HCT116 (cell line): ENCODE measurements around the gene DIS3L2.

Source experiments
- CTCF ChIP-seq, 3 experiments: fragments of 200-600 bp in 1 of 3; sonication (generic) in 1 of 3; IDR thresholded peaks in 2 of 3; conservative IDR thresholded peaks in 1 of 3; 2 replicates each; pipeline ENCODE4 v1.5.1; 2012 to 2017; ENCODE audit warnings: low read depth in 2 of 3, low read length in 2 of 3, antibody characterized with exemption in 1 of 3, borderline replicate concordance in 1 of 3, control low read depth in 1 of 3, mild to moderate bottlenecking in 1 of 3, mixed read lengths in 1 of 3, mixed run types in 1 of 3, moderate library complexity in 1 of 3; ENCODE audit not compliant: insufficient read depth in 1 of 3
- EZH2 ChIP-seq: fragments of 200-600 bp; sonication (generic); IDR thresholded peaks from 2 replicates; pipeline ENCODE4 v1.6.1; 2017; ENCODE audit warnings: antibody characterized with exemption, mixed run types
- EZH2phosphoT487 ChIP-seq: fragments of 200-600 bp; IDR thresholded peaks from 2 replicates; pipeline ENCODE4 v1.6.1; 2018; ENCODE audit warnings: antibody characterized with exemption, borderline replicate concordance
- FOSL1 ChIP-seq: IDR thresholded peaks from 2 replicates; pipeline ENCODE4 v1.6.1; 2012; ENCODE audit warnings: low read depth
- POLR2A ChIP-seq: IDR thresholded peaks from 2 replicates; pipeline ENCODE4 v1.7.0; 2011; ENCODE audit warnings: borderline replicate concordance; ENCODE audit not compliant: insufficient read depth, insufficient read length; ENCODE audit errors: extremely low read depth
- POLR2AphosphoS5 ChIP-seq: IDR thresholded peaks from 2 replicates; pipeline ENCODE4 v1.6.1; 2011; ENCODE audit warnings: mild to moderate bottlenecking, low read depth, low read length, moderate library complexity
- RAD21 ChIP-seq: IDR thresholded peaks from 2 replicates; pipeline ENCODE4 v1.6.1; 2012; ENCODE audit warnings: low read depth, mild to moderate bottlenecking
- SRF ChIP-seq: IDR thresholded peaks from 2 replicates; pipeline ENCODE4 v1.6.1; 2012; ENCODE audit warnings: low read depth
- TCF7L2 ChIP-seq: IDR thresholded peaks from 2 replicates; pipeline ENCODE4 v1.7.0; 2011; ENCODE audit warnings: borderline replicate concordance, inconsistent platforms; ENCODE audit not compliant: insufficient read depth, insufficient read length; ENCODE audit errors: extremely low read depth
- ZNF274 ChIP-seq: fragments of 200-500 bp; sonication (Bioruptor generic); IDR thresholded peaks from 2 replicates; pipeline ENCODE4 v1.6.1; 2014; ENCODE audit warnings: mild to moderate bottlenecking, low read depth, low read length, inconsistent platforms

- TF ChIP-seq SRF (no peak), POLR2A (no peak), POLR2AphosphoS5 (no peak), TCF7L2 (no peak), FOSL1 (no peak), CTCF (IDR thresholded peaks at IDR 0.05 in 2 of 3, conservative IDR thresholded peaks at IDR 0.05 in 1 of 3; ENCODE audit: borderline replicate concordance in 1 of 3, insufficient read depth in 1 of 3, low read depth in 2 of 3, low read length in 2 of 3) (no peak), ZNF274 (no peak), EZH2phosphoT487 (no peak), RAD21 (no peak), EZH2 (no peak)
Observed at GRCh38 chr2:232349946-232350635, 388.6 kb downstream of the DIS3L2 start.
